GM13976 (cell line): Measurements from ENCODE around the gene RYK.
"Not testable (repeated sequence)": the region's sequence is repeated elsewhere in the genome, so short reads cannot be mapped to it uniquely, and the experiment has no call there.

Experiments
- DNase-seq: peaks from one replicate; pipeline ENCODE4 v3.0.0; 2012; ENCODE audit warnings: low spot score
- in situ Hi-C: fragments of 300-500 bp; cut with MboI; formaldehyde crosslinking; loops from one replicate; pipeline ENCODE4 v1.12.0; 2022; ENCODE audit warnings: low sequenced_read_pairs, mixed read lengths, inconsistent platforms; ENCODE audit not compliant: unreplicated experiment
- TF ChIP-seq, protein P1 (sequence below): IDR thresholded peaks from 2 replicates; pipeline ENCODE4 v1.5.1; 2012; ENCODE audit warnings: borderline replicate concordance, mild to moderate bottlenecking; ENCODE audit not compliant: insufficient read depth; ENCODE audit errors: extremely low read depth, missing control alignments, control extremely low read depth

RYK gene

GRCh38 chr3:134279466-134279865, 28.8 kb upstream of the RYK start:
- no peak for DNase-seq
- in situ Hi-C loops: no loop called here

DNA sequence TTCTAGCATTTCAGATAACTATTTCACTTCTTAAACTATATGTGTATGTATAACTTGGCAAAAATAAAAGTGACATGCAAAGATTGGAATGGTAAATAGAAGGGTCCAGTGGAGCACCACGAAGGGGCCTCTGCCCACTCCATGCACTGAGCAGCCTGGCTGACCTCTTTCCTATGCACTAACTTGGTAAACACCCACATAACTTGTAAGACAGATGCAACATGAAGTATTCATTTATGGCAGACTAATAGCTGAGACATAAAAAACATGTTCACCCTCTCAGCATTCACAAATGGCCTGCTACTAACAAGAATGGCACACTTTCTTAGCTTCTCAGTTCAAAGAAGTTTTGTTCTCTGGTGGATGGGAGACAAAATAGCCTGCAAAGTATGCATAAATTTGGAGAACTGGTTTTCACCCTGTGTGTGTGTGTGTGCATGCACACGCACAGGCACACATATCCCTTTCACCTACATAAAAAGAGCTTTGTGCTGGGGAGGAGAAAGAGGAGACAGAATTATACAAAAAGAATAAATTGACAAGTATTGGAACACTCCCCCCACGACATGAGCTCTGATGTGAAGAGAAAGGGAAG, 26.5 kb upstream of the RYK start:
- TF ChIP-seq, protein P1, sequence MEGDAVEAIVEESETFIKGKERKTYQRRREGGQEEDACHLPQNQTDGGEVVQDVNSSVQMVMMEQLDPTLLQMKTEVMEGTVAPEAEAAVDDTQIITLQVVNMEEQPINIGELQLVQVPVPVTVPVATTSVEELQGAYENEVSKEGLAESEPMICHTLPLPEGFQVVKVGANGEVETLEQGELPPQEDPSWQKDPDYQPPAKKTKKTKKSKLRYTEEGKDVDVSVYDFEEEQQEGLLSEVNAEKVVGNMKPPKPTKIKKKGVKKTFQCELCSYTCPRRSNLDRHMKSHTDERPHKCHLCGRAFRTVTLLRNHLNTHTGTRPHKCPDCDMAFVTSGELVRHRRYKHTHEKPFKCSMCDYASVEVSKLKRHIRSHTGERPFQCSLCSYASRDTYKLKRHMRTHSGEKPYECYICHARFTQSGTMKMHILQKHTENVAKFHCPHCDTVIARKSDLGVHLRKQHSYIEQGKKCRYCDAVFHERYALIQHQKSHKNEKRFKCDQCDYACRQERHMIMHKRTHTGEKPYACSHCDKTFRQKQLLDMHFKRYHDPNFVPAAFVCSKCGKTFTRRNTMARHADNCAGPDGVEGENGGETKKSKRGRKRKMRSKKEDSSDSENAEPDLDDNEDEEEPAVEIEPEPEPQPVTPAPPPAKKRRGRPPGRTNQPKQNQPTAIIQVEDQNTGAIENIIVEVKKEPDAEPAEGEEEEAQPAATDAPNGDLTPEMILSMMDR: no peak
- no peak for DNase-seq

More at GRCh38 chr3:134279466-134279865, 28.8 kb upstream of the RYK start:
- TF ChIP-seq, protein P1: no peak

GRCh38 chr3:134276086-134276485, 25.4 kb upstream of the RYK start:
- in situ Hi-C loops: no loop called here
- TF ChIP-seq, protein P1: no peak
- DNase-seq: no peak

More for the DNA sequence above, 26.5 kb upstream of the RYK start:
- in situ Hi-C loops: no loop called here

DNA sequence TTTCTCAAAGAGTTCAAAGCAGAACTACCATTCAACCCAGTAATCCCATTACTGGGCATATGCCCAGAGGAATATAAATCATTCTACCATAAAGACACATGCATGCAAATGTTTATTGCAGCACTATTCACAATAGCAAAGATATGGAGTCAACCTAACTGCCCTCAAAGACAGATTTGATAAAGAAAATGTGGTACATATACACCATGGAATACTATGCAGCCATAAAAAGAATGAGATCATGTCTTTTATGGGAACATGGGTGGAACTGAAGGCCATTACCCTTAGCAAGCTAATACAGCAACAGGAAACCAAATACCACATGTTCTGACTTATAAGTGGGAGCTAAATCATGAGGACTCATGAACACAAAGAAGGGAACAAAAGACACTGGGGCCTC, 24.5 kb upstream of the RYK start:
- in situ Hi-C loops, DNase-seq: not testable (repeated sequence)

DNA sequence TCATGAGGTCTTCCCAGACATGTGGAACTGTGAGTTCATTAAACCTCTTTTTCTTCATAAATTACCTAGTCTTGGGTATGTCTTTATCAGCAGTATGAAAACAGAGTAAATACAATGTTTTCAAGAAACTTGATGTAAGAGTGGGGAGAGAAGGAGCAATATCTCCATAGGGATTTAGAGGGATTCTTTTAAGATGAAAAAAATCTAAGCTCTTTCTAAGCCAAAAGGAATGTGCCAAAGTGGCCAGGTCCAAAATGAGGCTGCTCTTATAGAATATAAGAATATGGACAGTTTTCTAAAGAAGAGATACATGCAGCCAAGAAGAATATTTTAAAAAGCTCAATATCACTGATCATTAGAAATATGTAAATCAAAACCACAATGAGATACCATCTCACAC, 23.9 kb upstream of the RYK start:
- in situ Hi-C loops: no loop called here
- TF ChIP-seq, protein P1: no peak
- no peak for DNase-seq

GRCh38 chr3:134267996-134268395, 17.3 kb upstream of the RYK start:
- in situ Hi-C loops: no loop called here
- DNase-seq: no peak
- TF ChIP-seq, protein P1: no peak

DNA sequence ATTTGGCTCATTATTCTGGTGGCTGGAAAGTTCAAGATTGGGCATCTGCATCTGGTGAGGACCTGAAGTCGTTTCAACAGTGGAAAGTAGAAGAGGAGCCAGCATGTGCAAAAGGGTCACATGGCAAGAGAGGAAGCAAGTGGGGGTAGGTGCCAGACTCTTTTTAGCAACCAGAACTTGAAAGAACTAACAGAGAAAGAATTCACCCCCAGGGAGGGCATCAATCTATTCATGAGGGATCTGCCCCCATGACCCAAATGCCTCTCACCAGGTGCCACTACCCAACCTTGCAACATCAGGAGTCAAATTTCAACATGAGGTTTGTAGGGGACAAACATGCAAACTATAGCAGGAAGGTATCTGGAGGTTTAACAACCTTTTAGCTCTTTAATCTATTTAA, 10.3 kb upstream of the RYK start:
- TF ChIP-seq, protein P1: no peak
- in situ Hi-C loops: no loop called here
- no peak for DNase-seq
